Measurements from ENCODE around the gene HNRNPLL. TPM values are rescaled to one million over a fixed set of nuclear protein-coding genes. Genes with fewer than 3 reads are reported as not detected.

Gene HNRNPLL
- total and polyA plus RNA-seq, 2 of the 8 experiments (the other 6 are each of a cell fraction or from before 2014, with no cell fraction given): 18.6 to 69.3 TPM

DNA sequence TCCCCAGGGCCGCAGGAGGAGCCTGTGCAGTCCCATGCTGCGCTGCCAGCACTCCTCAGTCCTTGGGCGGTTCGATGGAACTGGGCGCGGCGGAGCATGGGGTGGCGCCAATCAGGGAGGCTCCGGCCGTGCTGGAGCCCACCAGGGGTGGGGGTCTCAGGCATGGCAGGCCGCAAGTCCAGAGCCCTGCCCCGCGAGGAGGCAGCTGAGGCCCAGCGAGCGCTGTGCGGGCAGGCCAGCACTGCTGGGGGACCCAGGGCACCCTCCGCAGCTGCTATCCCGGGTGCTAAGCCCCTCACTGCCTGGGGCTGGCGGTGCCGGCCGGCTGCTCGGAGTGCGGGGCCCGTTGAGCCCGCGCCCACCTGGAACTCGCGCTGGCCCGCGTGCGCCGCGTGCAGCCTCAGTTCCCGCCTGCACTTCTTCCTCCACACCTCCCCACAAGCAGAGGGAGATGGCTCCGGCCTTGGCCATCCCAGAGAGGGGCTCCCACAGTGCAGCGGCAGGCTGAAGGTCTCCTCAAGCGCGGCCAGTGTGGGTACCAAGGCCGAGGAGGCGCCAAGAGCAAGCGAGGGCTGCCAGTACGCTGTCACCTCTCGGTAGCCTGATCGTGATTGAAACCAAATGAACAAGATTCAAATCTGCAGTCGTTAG, 40.4 kb upstream of the HNRNPLL start:
- Histone ChIP-seq H4K91ac (replicated peaks; ENCODE audit: insufficient read length, low read length) (no peak overlapping the region), H3K4me2 (ENCODE audit: insufficient read depth in 1 of 2, low read depth in 2 of 2, low read length in 2 of 2) (no peak overlapping the region), H3K79me2 (ENCODE audit: control insufficient read depth in 1 of 2, insufficient read depth in 2 of 2, low read length in 2 of 2) (no peaks in the 10 kb centered on the region), H3K36me3 (ENCODE audit: control insufficient read depth in 2 of 4, insufficient read depth in 4 of 4, low read length in 3 of 4) (0 out of 8 replicates have a peak, but pooled peaks cover 0 to 4% (median 0%) of the 10 kb centered on the region in 4 experiments), H3K23me2 (ENCODE audit: low read depth, low read length) (no peaks in the 10 kb centered on the region), H3K9ac (replicated peaks in 1 of 4; ENCODE audit: extremely low read depth in 1 of 4, low read depth in 3 of 4, low read length in 3 of 4) (no peak overlapping the region), H2BK12ac (ENCODE audit: low read depth, low read length) (no peak overlapping the region), H3K56ac (replicated peaks; ENCODE audit: insufficient read length, low read depth, low read length) (no peak overlapping the region), H4K5ac (ENCODE audit: insufficient read length, low read depth, low read length) (no peak overlapping the region), H2BK5ac (ENCODE audit: low read depth, low read length) (no peak overlapping the region), H4K8ac (ENCODE audit: extremely low read depth, insufficient read depth, low read length) (no peak overlapping the region), H2BK120ac (replicated peaks; ENCODE audit: low read depth, low read length) (no peak overlapping the region), H3K79me1 (ENCODE audit: low read depth, low read length) (no peaks in the 10 kb centered on the region), H3K4me1 (replicated peaks in 1 of 4; ENCODE audit: control insufficient read depth in 3 of 4, insufficient read depth in 4 of 4, low read length in 3 of 4) (no peaks in the 10 kb centered on the region), H3K18ac (ENCODE audit: extremely low read depth, low read length) (no peak overlapping the region), H3K4me3 (ENCODE audit: extremely low read depth in 1 of 4, insufficient read depth in 2 of 4, low read depth in 3 of 4, low read length in 4 of 4) (no peak overlapping the region), H3K27ac (ENCODE audit: low read depth, low read length) (no peak overlapping the region), H3K14ac (ENCODE audit: insufficient read length) (no peak overlapping the region), H3K23ac (ENCODE audit: insufficient read length) (no peak overlapping the region), H2AFZ (ENCODE audit: low read length) (no peak overlapping the region), H3K4ac (replicated peaks; ENCODE audit: insufficient read length, low read depth, low read length) (no peak overlapping the region), H4K20me1 (replicated peaks in 1 of 2; ENCODE audit: control insufficient read depth in 1 of 2, insufficient read depth in 2 of 2, low read length in 2 of 2) (no peaks in the 10 kb centered on the region), H2AK5ac (ENCODE audit: low read depth, low read length) (no peak overlapping the region), H3K27me3 (replicated peaks in 1 of 4; ENCODE audit: control insufficient read depth in 3 of 4, extremely low read depth in 1 of 4, insufficient read depth in 3 of 4, low read length in 3 of 4) (no peaks in the 10 kb centered on the region), H3K9me3 (ENCODE audit: insufficient read depth in 2 of 2, low read depth in 1 of 2, low read length in 1 of 2) (peaks cover 11 to 12% of the 10 kb centered on the region in 2 experiments), H2BK20ac (ENCODE audit: low read length) (no peak overlapping the region), H2BK15ac (ENCODE audit: low read length) (no peak overlapping the region)
- WGBS, 2 experiments (ENCODE audit: extremely low coverage in 1 of 2, insufficient coverage in 1 of 2, insufficient read length in 1 of 2, insufficient replicate concordance in 2 of 2, low coverage in 1 of 2, low lambda C conversion rate in 2 of 2, missing lambda C conversion rate in 1 of 2): 94% methylated on average over 23 of the region's 45 CpGs; no CpG with 5 or more reads in 1 of the 2 experiments
- FAIRE-seq: no peak
- ChIA-PET POLR2A (ENCODE audit: partially characterized antibody) (interaction anchor here (1.4 kb wide), 1 partner anchor 101 kb away, joined by 4 read pairs; no protein-coding TSS in a partner anchor), CTCF (ENCODE audit: partially characterized antibody) (interaction anchor here (0.6 kb wide), 1 partner anchor 29 kb away, joined by 3 read pairs; no protein-coding TSS in a partner anchor)
- no peak for DNase-seq (ENCODE audit: low read depth in 1 of 2, low spot score in 2 of 2)
- no peak for TF ChIP-seq GTF2F1 (IDR thresholded peaks at IDR 0.05; ENCODE audit: borderline replicate concordance, low read depth, low read length)
- TF ChIP-seq HDAC6 (IDR thresholded peaks at IDR 0.05; ENCODE audit: low read depth, low read length): no peak
- no peak for TF ChIP-seq SP2 (IDR thresholded peaks at IDR 0.05; ENCODE audit: low read length)
- no peak for TF ChIP-seq GABPA (IDR thresholded peaks at IDR 0.05; ENCODE audit: borderline replicate concordance, insufficient read depth, low read length)
- no peak for TF ChIP-seq EZH2 (IDR thresholded peaks at IDR 0.05; ENCODE audit: low read depth, low read length, severe bottlenecking)
- no peak for TF ChIP-seq SAP30 (IDR thresholded peaks at IDR 0.05; ENCODE audit: insufficient read depth, insufficient replicate concordance, low read length)
- no peak for TF ChIP-seq CTBP2 (IDR thresholded peaks at IDR 0.05; ENCODE audit: borderline replicate concordance, insufficient read depth, insufficient read length, low read length)
- TF ChIP-seq, protein P1, sequence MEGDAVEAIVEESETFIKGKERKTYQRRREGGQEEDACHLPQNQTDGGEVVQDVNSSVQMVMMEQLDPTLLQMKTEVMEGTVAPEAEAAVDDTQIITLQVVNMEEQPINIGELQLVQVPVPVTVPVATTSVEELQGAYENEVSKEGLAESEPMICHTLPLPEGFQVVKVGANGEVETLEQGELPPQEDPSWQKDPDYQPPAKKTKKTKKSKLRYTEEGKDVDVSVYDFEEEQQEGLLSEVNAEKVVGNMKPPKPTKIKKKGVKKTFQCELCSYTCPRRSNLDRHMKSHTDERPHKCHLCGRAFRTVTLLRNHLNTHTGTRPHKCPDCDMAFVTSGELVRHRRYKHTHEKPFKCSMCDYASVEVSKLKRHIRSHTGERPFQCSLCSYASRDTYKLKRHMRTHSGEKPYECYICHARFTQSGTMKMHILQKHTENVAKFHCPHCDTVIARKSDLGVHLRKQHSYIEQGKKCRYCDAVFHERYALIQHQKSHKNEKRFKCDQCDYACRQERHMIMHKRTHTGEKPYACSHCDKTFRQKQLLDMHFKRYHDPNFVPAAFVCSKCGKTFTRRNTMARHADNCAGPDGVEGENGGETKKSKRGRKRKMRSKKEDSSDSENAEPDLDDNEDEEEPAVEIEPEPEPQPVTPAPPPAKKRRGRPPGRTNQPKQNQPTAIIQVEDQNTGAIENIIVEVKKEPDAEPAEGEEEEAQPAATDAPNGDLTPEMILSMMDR (IDR thresholded peaks at IDR 0.05; ENCODE audit: control extremely low read depth in 1 of 3, insufficient read depth in 1 of 3, low read depth in 1 of 3, low read length in 3 of 3): no peak
- no peak for TF ChIP-seq NANOG (IDR thresholded peaks at IDR 0.05; ENCODE audit: insufficient read depth, low read depth, low read length, poor library complexity, severe bottlenecking)

Data from H1 (cell line).